Measurements from ENCODE around the gene RNF8.
A peak's percentile ranks its signal among the peaks of the same experiment; 100 is the strongest.
"Not testable (repeated sequence)": the region's sequence is repeated elsewhere in the genome, so short reads cannot be mapped to it uniquely, and the experiment has no call there.

The RNF8 gene

DNA sequence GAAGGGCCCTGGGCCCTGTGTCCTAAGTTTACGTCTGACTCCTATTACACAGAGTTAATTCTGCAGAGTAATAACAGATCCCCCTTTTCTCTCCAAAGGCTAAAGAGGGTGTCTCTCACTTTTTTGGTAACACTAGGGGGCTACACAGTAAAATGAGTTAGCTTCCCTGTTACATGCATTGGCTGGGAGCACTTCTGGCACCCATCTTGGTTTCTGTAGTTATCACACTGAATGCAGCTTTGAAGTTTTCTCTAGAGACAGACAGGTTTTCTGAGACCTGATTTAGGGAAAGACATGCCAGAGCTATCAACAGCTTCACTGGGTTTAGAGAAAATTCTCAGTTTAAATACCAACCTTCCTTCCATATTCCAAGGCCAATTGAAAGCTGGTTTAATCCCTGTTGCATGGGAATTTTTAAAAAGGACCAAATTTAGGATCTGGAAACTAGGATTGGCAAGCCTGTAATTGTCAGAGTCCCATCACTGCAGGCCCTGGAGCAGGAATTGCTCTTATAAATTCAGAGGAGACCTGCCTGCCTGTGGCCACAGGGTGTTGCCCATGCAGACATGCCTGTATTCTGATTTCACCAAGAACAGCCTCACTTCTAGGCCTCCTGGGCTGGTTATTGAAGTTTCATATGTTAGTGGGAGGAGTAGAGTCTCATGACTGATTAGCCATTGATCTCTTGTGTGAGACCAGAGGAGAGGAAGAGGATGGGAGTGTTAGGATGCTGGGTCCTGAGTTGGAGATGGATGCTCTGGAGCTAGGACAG, 29.4 kb downstream of the RNF8 start:
- Mint-ChIP-seq H3K36me3 (peaks cover 28 to 40% of the 10 kb centered on the region in 2 donors), H3K27ac (no peak overlapping the region), H3K9me3 (no peaks in the 10 kb centered on the region), H3K4me1 (peaks cover 5 to 16% of the 10 kb centered on the region in 2 donors), H3K27me3 (no peaks in the 10 kb centered on the region), H3K4me3 (no peak overlapping the region)
- no peak for ATAC-seq (replicated peaks)
- DNase-seq = no peak

DNA sequence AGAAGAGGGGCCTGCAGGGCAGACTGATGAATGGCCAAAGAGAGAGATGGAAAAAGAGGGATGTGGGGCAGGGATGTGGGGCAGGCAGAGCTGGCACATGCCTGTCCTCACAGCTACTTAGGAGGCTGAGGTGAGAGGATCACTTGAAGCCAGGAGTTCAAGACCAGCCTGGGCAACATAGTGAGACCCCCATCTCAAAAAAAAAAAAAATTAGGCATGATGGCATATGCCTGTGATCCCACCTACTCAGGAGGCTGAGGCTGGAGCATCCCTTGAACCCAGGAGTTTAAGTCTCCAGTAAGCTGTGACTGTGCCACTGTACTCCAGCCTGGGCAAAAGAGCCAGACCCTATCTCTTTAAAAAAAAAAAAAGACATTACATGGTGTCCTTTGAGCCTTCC, 34.8 kb downstream of the RNF8 start:
- DNase-seq = no peak
- no peak overlapping the region for H3K27ac Mint-ChIP-seq
- H3K27me3 Mint-ChIP-seq = no peaks in the 10 kb centered on the region
- peaks cover 7 to 12% of the 10 kb centered on the region in 2 donors for H3K36me3 Mint-ChIP-seq
- no peaks in the 10 kb centered on the region for H3K9me3 Mint-ChIP-seq
- no peaks in the 10 kb centered on the region for H3K4me1 Mint-ChIP-seq
- no peak overlapping the region for H3K4me3 Mint-ChIP-seq
- ATAC-seq (replicated peaks) = no peak

DNA sequence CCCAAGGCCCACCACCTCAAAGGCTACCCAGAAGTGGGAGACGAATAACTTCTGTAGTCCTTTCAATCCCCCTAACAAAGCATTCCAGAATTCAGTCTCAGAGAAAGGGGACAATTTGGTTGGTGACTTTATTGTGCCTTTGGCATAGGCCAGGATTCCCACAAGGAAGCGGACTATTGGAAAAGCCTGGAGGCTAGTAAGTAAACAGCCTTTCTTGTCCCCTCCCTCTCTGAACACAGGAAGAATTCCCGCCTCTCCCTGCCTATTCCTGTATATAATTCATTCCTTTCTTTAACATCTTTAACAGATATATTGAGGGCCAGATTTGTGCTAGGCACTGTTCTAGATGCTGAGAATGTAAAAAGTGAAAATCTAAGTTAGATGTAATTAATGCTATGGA, 36.1 kb downstream of the RNF8 start:
- Mint-ChIP-seq H3K9me3 (no peaks in the 10 kb centered on the region), H3K27ac (no peak overlapping the region), H3K4me3 (no peak overlapping the region), H3K36me3 (peaks cover 6 to 8% of the 10 kb centered on the region in 2 donors), H3K27me3 (no peaks in the 10 kb centered on the region), H3K4me1 (no peaks in the 10 kb centered on the region)
- DNase-seq (no peak), ATAC-seq (replicated peaks) (no peak)

DNA sequence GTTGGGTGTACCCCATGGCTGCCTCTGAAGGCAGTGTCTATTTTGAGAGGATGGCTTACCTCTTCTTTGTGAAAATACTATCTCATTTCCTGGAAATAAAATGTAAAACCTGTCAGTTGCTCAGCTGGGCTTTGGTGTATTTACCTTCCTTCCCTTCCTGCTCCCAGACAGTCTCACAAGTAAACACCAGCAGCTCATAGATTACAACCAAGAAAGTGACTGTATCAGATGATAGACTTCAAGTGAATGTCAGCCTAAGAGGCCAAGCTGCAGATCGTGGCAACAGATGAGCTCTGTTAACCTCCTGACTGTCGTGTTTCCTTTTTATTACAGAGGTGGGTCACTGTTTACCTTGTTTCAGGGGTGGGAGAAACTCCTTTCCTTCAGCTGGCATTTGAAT, 37.3 kb downstream of the RNF8 start:
- H3K27ac Mint-ChIP-seq = no peak overlapping the region
- peaks cover 4 to 8% of the 10 kb centered on the region in 2 donors for H3K36me3 Mint-ChIP-seq
- H3K4me1 Mint-ChIP-seq = no peaks in the 10 kb centered on the region
- no peak overlapping the region for H3K4me3 Mint-ChIP-seq
- DNase-seq (no peak), ATAC-seq (replicated peaks) (no peak)
- no peaks in the 10 kb centered on the region for H3K9me3 Mint-ChIP-seq
- H3K27me3 Mint-ChIP-seq = no peaks in the 10 kb centered on the region

DNA sequence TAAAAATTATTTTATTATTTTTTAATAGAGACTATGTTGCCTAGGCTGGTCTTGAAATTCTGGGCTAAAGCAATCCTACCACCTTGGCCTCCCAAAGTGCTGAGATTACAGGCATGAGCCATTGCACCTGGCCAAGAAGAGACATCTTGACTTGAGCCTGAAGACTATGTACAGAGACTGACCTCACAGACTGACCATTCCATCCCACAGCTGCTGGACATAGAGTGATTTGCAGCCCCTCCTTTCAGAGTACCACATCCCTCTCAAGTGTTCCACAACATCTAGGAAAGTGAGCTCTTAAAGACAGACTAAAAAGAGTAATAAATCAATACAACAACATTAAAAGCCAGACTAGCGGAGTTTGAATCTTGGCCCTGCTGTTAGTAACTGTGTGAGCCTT, 39.0 kb downstream of the RNF8 start:
- Mint-ChIP-seq H3K4me3 (no peak overlapping the region), H3K27me3 (no peaks in the 10 kb centered on the region), H3K27ac (no peak overlapping the region), H3K36me3 (peaks cover 4 to 5% of the 10 kb centered on the region in 2 donors), H3K9me3 (no peaks in the 10 kb centered on the region), H3K4me1 (no peaks in the 10 kb centered on the region)
- DNase-seq (no peak), ATAC-seq (replicated peaks) (no peak)

DNA sequence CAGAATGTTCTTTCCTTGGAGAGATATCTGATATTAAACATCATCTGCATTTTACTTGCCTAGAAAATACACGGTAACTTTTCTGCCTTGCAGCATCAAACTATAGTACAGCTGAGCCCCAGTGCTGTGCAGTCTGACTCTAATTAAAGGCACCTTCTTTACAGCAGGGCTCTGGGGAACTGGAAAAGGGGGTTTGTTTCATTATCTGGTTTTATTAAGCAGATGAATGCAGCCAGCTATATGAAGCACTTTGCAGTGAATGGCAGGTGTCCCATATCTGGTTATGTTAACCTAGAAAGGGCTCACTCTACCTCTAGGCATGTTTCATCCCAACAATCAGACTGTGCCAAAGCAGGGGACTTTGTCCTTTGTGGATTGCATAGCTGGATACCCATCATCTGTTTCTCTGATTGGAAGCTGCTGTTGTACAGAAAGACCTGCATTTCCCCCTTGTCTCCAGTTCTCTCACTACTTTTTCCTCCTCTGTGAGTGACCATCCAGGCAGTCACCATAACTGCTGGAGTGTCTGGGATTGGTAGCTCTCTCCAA, 39.7 kb downstream of the RNF8 start:
- no peak overlapping the region for H3K27ac Mint-ChIP-seq
- DNase-seq (no peak), ATAC-seq (replicated peaks) (no peak)
- peaks cover 4 to 5% of the 10 kb centered on the region in 2 donors for H3K36me3 Mint-ChIP-seq
- no peaks in the 10 kb centered on the region for H3K4me1 Mint-ChIP-seq
- H3K9me3 Mint-ChIP-seq = no peaks in the 10 kb centered on the region
- H3K27me3 Mint-ChIP-seq = no peaks in the 10 kb centered on the region
- no peak overlapping the region for H3K4me3 Mint-ChIP-seq

DNA sequence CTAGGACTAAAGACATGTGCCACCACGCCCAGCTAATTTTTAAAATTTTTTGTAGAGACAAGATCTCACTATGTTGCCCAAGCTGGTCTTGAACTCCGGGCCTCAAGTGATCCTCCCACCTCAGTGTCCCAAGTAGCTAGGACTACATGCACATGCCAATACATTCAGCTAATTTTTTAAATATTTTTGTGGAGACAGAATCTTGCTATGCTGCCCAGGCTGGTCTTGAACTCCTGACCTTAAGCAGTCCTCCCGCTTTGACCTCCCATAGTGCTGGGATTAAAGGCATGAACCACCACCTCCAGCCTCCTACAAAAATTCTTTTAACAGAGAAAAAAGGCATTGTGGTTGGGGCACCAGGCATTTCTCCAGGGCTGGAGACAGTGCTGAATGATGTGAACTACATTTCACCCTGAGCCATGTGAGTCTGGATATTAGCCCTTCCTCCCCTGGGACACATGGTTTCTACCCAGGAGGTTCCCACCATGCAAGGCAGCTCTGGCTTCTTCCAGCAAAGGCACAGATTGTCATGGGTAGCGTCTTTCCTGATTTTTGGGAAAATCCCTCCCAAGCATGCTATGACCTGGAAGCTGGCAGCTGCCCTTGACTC, 42.9 kb downstream of the RNF8 start:
- Mint-ChIP-seq H3K27me3 (no peaks in the 10 kb centered on the region), H3K4me3 (no peak overlapping the region), H3K4me1 (no peaks in the 10 kb centered on the region), H3K36me3 (peaks cover 2 to 5% of the 10 kb centered on the region in 2 donors), H3K27ac (no peak overlapping the region), H3K9me3 (no peaks in the 10 kb centered on the region)
- DNase-seq = no peak
- no peak for ATAC-seq (replicated peaks)

DNA sequence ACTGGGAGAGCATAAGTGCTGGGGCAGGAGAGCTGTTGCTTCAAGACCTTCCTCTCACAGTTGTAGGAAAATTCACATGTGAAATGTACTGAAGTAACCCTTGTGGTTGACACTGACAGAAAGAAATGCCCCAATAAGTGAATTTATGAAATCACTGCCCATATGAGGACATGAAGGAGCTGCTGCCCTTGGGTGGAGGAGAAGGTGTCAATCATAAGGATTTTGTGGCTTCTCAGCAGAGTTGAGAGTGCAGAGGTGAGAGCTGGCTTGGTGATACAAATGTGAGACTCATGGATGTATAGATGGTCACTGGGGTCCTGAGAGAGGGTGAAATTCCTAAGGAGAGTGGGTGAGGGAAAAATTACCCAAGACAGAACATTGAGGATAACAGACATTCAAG, 45.3 kb downstream of the RNF8 start:
- Mint-ChIP-seq H3K4me1 (no peaks in the 10 kb centered on the region), H3K36me3 (peaks cover 0 to 8% of the 10 kb centered on the region in 2 donors), H3K9me3 (no peaks in the 10 kb centered on the region), H3K4me3 (no peak overlapping the region), H3K27me3 (peaks cover 0 to 4% of the 10 kb centered on the region in 2 donors), H3K27ac (no peak overlapping the region)
- ATAC-seq (replicated peaks) = no peak
- no peak for DNase-seq

DNA sequence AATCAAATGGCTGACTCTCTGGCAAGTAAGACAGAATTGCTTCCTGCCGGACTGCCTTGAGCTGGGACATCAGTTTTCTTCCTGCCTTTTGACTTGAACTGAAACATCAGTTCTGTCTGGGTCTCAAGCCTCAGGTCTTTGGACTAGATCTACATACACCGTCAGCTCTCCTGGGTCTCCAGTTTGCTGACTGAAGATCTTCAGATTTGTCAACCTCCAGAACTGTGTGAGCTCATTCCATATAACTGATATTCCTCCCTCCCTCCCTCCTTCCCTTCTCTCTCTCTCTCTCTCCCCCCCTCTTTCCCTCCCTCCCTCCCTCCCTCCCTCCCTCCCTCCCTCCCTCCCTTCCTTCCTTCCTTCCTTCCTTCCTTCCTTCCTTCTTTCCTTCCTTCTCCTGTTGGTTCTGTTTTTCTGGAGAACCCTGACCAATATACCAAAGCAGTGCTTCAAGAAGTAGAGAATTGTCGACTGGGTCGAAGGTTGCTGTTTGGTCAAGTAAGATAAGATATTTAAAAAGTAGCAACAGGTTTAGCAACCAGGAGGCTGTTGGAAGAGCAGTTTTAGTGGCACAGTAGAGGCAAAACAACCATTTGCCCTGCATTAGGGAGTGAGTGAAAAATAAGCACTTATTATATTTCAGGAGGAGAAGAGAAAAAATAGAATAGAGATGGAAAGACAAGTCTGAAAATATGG, 46.2 kb downstream of the RNF8 start:
- H3K4me3 Mint-ChIP-seq = no peak overlapping the region
- no peaks in the 10 kb centered on the region for H3K9me3 Mint-ChIP-seq
- ATAC-seq (replicated peaks) (no peak), DNase-seq (no peak)
- no peak overlapping the region for H3K27ac Mint-ChIP-seq
- peaks cover 1 to 8% of the 10 kb centered on the region in 2 donors for H3K36me3 Mint-ChIP-seq
- no peaks in the 10 kb centered on the region for H3K4me1 Mint-ChIP-seq
- peaks cover 0 to 4% of the 10 kb centered on the region in 2 donors for H3K27me3 Mint-ChIP-seq

DNA sequence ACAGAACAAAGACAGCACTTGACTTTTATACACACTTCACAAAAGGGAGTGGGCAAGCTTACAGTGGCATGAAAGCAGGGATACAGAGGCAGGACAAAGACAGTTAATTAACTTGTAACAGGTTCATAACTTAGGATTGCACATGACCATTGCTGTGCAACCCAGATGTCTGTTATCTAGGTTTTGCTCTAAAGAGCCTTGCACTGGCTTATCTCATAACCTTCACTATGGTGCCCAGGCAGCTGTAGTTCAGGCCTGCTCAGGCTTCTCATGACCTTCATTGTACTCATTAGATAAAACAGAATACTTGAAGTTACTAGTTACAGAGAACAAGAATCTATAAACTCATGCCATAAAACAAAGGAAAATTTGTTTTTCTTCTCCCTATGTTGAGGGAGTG, 47.9 kb downstream of the RNF8 start:
- H3K36me3 Mint-ChIP-seq; DNase-seq; ATAC-seq (replicated peaks); H3K4me1 Mint-ChIP-seq; H3K9me3 Mint-ChIP-seq; H3K27me3 Mint-ChIP-seq; H3K4me3 Mint-ChIP-seq; H3K27ac Mint-ChIP-seq: not testable (repeated sequence)

DNA sequence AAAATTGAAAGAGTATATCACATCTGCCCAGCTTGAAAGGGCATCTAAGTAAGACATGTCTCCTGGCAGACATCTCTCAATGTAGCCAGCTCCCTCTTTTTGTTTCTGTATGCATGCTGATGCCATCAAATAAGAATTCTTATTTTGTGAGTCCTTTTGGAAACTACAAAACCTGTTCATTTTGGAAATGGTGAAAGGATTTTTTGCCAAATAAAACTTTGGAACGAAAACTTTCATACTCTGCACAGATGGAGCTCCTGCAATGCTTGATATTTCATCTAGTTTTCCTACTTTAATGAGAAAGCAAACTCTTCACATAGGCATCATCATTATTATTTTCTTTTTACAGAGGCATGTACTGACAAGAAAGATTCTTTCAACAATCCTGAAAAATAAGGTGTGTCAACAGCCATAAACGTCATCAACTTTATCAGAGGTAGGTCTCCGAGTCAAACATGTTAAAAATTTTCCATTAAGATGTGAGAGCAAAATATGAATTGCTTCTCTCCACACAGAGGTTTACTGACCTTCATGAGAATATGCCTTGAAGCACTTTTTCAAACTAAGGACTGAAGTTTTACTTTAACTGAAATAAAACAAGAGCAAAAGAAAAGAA, 53.1 kb downstream of the RNF8 start:
- H3K4me3 Mint-ChIP-seq = no peak overlapping the region
- peaks cover 1 to 3% of the 10 kb centered on the region in 2 donors for H3K36me3 Mint-ChIP-seq
- H3K4me1 Mint-ChIP-seq = no peaks in the 10 kb centered on the region
- DNase-seq (no peak), ATAC-seq (replicated peaks) (no peak)
- no peaks in the 10 kb centered on the region for H3K9me3 Mint-ChIP-seq
- H3K27me3 Mint-ChIP-seq = peaks cover 4% of the 10 kb centered on the region in 2 donors
- H3K27ac Mint-ChIP-seq = no peak overlapping the region

DNA sequence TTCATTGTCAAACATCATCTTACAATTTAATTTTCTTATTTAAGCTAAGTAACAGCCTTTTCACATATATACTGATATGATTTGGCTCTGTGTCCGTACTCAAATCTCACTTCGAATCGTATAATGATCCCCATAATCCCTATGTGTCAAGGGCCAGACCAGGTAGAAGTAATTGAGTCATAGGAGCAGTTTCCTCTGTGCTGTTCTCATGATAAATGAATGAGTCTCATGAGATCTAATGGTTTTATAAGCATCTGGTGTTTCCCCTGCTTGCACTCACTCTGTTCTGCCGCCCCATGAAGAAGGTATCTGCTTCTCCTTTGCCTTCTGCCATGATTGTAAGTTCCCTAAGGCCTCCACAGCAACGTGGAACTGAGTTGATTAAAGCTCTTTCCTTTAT, 54.2 kb downstream of the RNF8 start:
- H3K9me3 Mint-ChIP-seq = no peaks in the 10 kb centered on the region
- H3K4me3 Mint-ChIP-seq = no peak overlapping the region
- peaks cover 4% of the 10 kb centered on the region in 2 donors for H3K27me3 Mint-ChIP-seq
- no peak for DNase-seq
- peak overlapping the region; percentile 31 for H3K27ac Mint-ChIP-seq
- peaks cover 1 to 3% of the 10 kb centered on the region in 2 donors for H3K36me3 Mint-ChIP-seq
- no peaks in the 10 kb centered on the region for H3K4me1 Mint-ChIP-seq
- no peak for ATAC-seq (replicated peaks)

DNA sequence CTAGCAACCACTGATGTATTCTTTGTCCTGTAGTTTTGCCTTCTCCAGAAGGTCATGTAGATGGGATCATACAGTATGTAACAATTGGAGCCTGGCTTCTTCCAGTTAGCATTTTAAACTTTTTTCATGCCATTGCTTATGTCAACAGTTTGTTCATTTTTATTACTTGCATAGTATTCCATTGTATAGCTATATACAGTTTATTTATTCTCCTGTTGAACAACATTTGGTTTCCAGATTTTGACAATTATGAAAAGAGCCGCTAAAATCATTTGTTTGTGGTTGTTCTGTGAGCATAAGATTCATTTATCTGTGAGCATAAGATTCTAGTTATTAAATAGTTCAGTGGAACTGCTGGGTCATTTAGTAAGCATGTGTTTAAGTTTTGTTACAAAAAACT, 55.7 kb downstream of the RNF8 start:
- H3K27me3 Mint-ChIP-seq = peaks cover 1 to 4% of the 10 kb centered on the region in 2 donors
- no peak overlapping the region for H3K27ac Mint-ChIP-seq
- ATAC-seq (replicated peaks) (no peak), DNase-seq (no peak)
- H3K9me3 Mint-ChIP-seq = no peaks in the 10 kb centered on the region
- peaks cover 0 to 1% of the 10 kb centered on the region in 2 donors for H3K36me3 Mint-ChIP-seq
- no peak overlapping the region for H3K4me3 Mint-ChIP-seq
- H3K4me1 Mint-ChIP-seq = no peaks in the 10 kb centered on the region

DNA sequence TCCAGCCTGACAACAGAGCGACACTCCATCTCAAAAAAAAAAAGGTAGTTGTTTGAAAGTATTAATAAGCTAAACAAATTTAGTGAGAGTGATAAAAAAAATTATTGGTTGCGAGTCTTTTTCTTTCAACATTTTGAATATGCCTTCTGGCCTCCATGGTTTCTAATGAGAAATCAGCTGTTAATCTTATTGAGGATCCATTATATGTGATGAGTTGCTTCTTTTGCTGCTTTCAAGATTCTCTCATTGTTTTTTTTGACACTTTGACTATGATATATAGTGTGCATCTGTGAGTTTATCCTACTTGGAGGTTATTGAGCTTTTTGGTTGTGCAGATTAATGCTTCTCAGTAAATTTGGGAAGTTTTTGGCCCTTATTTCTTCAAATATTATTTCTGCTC, 63.6 kb downstream of the RNF8 start:
- ATAC-seq (replicated peaks) = no peak
- no peak overlapping the region for H3K27ac Mint-ChIP-seq
- no peaks in the 10 kb centered on the region for H3K4me1 Mint-ChIP-seq

More for the DNA sequence above, 63.6 kb downstream of the RNF8 start:
- Mint-ChIP-seq H3K36me3 (no peaks in the 10 kb centered on the region), H3K27me3 (peaks cover 0 to 17% of the 10 kb centered on the region in 2 donors), H3K4me3 (no peak overlapping the region), H3K9me3 (peaks cover 0 to 3% of the 10 kb centered on the region in 2 donors)
- no peak for DNase-seq
